Panc1 (cell line): ENCODE measurements around the gene MYL3.

ENCODE experiments used
- CTCF ChIP-seq: fragments of 450-650 bp; IDR thresholded peaks from 2 replicates; pipeline ENCODE4 v1.5.1; 2017; ENCODE audit warnings: mild to moderate bottlenecking
- POLR2AphosphoS5 ChIP-seq: IDR thresholded peaks from 2 replicates; pipeline ENCODE4 v1.6.1; 2012; ENCODE audit warnings: mild to moderate bottlenecking, low read depth, low read length, moderate library complexity
- REST ChIP-seq, 2 experiments: IDR thresholded peaks; 2 replicates each; pipeline ENCODE4 v1.6.1; 2011 to 2012; ENCODE audit warnings: low read depth in 2 of 2, control low read depth in 1 of 2, low read length in 1 of 2, mild to moderate bottlenecking in 1 of 2, moderate library complexity in 1 of 2; ENCODE audit not compliant: insufficient read depth in 1 of 2
- SIN3A ChIP-seq: IDR thresholded peaks from 2 replicates; pipeline ENCODE4 v1.6.1; 2012; ENCODE audit warnings: low read depth, mild to moderate bottlenecking, low read length, moderate library complexity, borderline replicate concordance; ENCODE audit not compliant: insufficient read depth

- TF ChIP-seq CTCF (no peak), POLR2AphosphoS5 (no peak), SIN3A (no peak), REST (IDR thresholded peaks at IDR 0.05; ENCODE audit: insufficient read depth in 1 of 2, low read depth in 2 of 2, low read length in 1 of 2) (no peak)
These were observed 12.8 kb downstream of the MYL3 start for GRCh38 chr3:46850468-46850779.
